Measurements from ENCODE around the gene C1QTNF8.

Gene C1QTNF8

DNA sequence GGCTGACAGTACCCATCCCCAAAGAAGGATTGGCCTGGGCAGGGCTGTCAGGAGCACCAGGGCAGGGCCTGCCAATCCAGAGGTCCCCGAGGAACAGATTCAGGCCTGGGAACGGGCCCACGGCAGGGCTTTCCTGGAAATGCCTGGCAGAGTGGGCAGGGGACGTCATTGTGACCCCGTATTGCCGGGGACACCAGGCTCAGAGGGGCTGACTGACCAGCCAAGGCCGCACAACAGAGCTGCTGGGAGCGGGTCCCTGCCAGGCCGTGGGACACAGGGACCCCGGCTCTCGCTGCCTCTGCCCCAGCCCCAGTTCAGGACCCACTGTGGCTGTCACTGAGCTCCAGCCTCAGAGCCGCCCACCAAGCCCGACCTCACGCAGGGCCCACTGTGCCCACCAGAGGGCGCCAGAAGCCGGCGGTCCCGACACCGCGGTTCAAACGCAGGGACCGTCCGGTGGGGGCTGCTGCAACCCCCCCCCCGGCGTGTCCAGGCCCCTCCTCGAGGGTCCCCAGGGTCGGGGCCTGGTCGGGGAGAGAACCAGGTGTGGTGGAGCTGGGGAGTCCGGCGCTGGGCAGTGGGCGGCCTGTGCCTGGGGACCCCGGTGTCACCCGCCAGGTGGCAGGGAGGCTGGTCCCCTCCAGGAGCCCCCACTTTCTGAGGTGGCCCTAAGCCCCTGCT is 38.7 kb downstream of the C1QTNF8 start:
- TF ChIP-seq, protein P1, sequence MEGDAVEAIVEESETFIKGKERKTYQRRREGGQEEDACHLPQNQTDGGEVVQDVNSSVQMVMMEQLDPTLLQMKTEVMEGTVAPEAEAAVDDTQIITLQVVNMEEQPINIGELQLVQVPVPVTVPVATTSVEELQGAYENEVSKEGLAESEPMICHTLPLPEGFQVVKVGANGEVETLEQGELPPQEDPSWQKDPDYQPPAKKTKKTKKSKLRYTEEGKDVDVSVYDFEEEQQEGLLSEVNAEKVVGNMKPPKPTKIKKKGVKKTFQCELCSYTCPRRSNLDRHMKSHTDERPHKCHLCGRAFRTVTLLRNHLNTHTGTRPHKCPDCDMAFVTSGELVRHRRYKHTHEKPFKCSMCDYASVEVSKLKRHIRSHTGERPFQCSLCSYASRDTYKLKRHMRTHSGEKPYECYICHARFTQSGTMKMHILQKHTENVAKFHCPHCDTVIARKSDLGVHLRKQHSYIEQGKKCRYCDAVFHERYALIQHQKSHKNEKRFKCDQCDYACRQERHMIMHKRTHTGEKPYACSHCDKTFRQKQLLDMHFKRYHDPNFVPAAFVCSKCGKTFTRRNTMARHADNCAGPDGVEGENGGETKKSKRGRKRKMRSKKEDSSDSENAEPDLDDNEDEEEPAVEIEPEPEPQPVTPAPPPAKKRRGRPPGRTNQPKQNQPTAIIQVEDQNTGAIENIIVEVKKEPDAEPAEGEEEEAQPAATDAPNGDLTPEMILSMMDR (conservative IDR thresholded peaks at IDR 0.05) = peak; percentile 82
- H3K27ac ChIP-seq = no peak overlapping the region

GRCh38 chr16:1056196-1056595 is 39.8 kb downstream of the C1QTNF8 start:
- TF ChIP-seq, protein P1 (conservative IDR thresholded peaks at IDR 0.05) = no peak
- H3K27ac ChIP-seq = no peak overlapping the region

DNA sequence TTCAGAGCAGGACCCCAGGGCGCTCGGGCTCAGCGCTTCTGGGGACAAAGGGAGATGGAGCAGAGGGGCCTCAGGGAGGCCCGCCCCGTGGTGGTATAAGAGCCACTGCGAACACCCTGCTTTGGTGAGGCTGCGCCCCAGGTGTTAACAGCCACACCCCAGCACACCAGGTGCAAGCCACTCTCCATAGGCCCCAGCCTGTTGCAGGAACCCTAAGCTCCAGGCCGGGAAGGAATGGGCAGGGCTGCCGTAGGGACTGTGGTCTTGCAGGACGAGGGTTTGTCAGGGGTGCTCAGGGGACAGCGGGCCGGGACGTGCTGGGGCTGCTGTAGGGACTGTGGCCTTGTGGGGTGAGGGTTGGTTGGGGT is 40.5 kb downstream of the C1QTNF8 start:
- TF ChIP-seq, protein P1 (conservative IDR thresholded peaks at IDR 0.05) = no peak
- no peak overlapping the region for H3K27ac ChIP-seq

- TF ChIP-seq, protein P1 (conservative IDR thresholded peaks at IDR 0.05) = peak; percentile 85
- H3K27ac ChIP-seq = no peak overlapping the region
Measured at GRCh38 chr16:1054660-1055556, 41.1 kb downstream of the C1QTNF8 start.

- TF ChIP-seq, protein P1 (conservative IDR thresholded peaks at IDR 0.05) = no peak
- no peak overlapping the region for H3K27ac ChIP-seq
Measured at GRCh38 chr16:1053700-1054368, 42.2 kb downstream of the C1QTNF8 start.

- no peak overlapping the region for H3K27ac ChIP-seq
- TF ChIP-seq, protein P1 (conservative IDR thresholded peaks at IDR 0.05) = no peak
Measured at GRCh38 chr16:1053121-1053521, 42.9 kb downstream of the C1QTNF8 start.

DNA sequence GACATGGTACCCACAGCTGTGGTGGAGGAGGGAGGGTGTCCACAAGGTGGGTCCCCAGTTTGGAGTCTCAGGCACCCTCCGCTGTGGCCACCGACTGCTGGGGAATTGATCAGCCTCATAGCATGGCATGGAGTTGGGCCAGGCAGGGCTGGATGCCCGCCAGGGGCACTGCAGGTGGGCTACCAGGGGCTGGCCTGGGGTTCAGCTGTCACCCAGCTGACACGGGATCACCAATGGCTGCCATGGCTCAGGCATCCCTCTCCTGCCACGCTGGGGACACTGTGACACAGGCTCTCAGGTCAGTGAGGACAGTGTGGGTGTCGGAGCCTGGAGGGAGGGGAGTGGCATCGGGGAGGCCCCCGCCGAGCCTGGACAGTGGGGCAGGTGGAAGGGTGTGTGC is 43.3 kb downstream of the C1QTNF8 start:
- TF ChIP-seq, protein P1 (conservative IDR thresholded peaks at IDR 0.05) = no peak

More for the DNA sequence above, 43.3 kb downstream of the C1QTNF8 start:
- no peak overlapping the region for H3K27ac ChIP-seq

All from VCaP (cell line).